GM12892 (cell line): ENCODE results near the gene NIPAL4.

Experiments used
- POLR2A ChIP-seq: IDR thresholded peaks from 2 replicates; pipeline ENCODE4 v1.6.1; 2011; ENCODE audit warnings: low read depth, low read length, control low read depth
- POLR2AphosphoS5 ChIP-seq: IDR thresholded peaks from 2 replicates; pipeline ENCODE4 v1.6.1; 2011; ENCODE audit warnings: low read depth, low read length, control low read depth

- TF ChIP-seq POLR2A = no peak
- no peak for TF ChIP-seq POLR2AphosphoS5
Measured at GRCh38 chr5:157444224-157444623, 15.8 kb upstream of the NIPAL4 start.
